WERI-Rb-1 (cell line): Measurements from ENCODE around the gene HMCN2.

Source experiments
- DNase-seq: peaks from one replicate; pipeline ENCODE4 v3.0.0-alpha.2; 2020
- H3K27ac ChIP-seq: fragments of 250-450 bp; sonication (Bioruptor Pico); 2 replicates; pipeline ENCODE4 v1.5.1; 2020; ENCODE audit warnings: mild to moderate bottlenecking, moderate library complexity
- H3K27me3 ChIP-seq: fragments of 250-450 bp; sonication (Bioruptor Pico); 2 replicates; pipeline ENCODE4 v1.5.1; 2021; ENCODE audit warnings: mild to moderate bottlenecking, low read depth, moderate library complexity; ENCODE audit not compliant: insufficient read depth, severe bottlenecking
- H3K36me3 ChIP-seq: fragments of 250-450 bp; sonication (Bioruptor Pico); 2 replicates; pipeline ENCODE4 v1.5.1; 2020; ENCODE audit warnings: mild to moderate bottlenecking, moderate library complexity
- H3K4me3 ChIP-seq: 2 replicates; pipeline ENCODE4 v1.5.1; 2011; ENCODE audit warnings: low read depth, mild to moderate bottlenecking, control low read depth, low read length
- H3K9me3 ChIP-seq: fragments of 250-450 bp; sonication (Bioruptor Pico); 2 replicates; pipeline ENCODE4 v1.5.1; 2021; ENCODE audit warnings: mild to moderate bottlenecking, moderate library complexity; ENCODE audit not compliant: severe bottlenecking
- TF ChIP-seq, protein P1 (sequence below): IDR thresholded peaks from 2 replicates; pipeline ENCODE4 v1.5.1; 2011; ENCODE audit warnings: low read depth, mild to moderate bottlenecking, control low read depth, inconsistent platforms, low read length

HMCN2 gene

DNA sequence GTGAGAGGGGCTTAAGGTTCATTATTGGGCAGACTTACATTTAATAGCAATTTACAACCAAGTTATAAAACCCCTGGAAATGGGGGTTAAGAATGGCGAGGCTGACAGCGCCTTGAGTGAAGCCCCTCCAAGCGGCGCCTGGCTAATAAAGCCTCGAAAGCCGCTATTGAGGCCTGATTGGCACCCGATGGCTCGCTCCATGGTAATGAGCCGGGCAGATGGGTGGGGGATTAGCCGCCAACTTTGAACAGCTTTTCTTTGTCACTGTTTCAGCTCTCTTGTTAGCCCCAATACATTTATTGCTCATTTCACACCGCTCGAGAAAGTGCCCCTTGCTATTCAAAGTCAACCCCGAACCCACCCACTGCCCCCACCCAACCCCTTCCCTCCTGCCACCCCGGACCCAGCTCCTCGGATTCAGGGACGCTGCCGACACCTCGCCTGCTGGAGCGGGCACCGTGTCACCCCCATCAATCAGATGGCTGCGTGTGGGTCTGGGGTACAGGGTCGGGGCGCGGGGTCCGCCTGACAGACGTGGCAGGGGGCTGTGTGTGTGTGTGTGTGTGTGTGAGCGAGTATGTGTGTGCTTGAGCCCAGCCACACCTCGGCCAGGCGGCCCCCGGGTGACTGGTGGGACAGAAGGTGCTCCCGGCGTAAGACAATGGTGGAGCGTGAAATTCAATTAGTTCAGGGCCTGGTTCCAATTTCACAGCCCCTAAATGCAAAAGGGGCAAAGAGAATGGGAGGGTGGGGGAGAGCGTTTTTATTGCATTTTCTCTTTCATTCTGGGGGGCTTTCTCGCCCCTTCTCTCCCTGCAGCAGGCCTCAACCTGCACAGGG, 213.4 kb downstream of the HMCN2 start:
- Histone ChIP-seq H3K4me3 (no peak overlapping the region; the same call in 1 of the 2 replicates), H3K36me3 (peaks cover 28% of the 10 kb centered on the region), H3K27me3 (no peaks in the 10 kb centered on the region), H3K9me3 (no peaks in the 10 kb centered on the region), H3K27ac (peak overlapping the region; percentile 83)
- DNase-seq, result peak; percentile 91
- TF ChIP-seq, protein P1, sequence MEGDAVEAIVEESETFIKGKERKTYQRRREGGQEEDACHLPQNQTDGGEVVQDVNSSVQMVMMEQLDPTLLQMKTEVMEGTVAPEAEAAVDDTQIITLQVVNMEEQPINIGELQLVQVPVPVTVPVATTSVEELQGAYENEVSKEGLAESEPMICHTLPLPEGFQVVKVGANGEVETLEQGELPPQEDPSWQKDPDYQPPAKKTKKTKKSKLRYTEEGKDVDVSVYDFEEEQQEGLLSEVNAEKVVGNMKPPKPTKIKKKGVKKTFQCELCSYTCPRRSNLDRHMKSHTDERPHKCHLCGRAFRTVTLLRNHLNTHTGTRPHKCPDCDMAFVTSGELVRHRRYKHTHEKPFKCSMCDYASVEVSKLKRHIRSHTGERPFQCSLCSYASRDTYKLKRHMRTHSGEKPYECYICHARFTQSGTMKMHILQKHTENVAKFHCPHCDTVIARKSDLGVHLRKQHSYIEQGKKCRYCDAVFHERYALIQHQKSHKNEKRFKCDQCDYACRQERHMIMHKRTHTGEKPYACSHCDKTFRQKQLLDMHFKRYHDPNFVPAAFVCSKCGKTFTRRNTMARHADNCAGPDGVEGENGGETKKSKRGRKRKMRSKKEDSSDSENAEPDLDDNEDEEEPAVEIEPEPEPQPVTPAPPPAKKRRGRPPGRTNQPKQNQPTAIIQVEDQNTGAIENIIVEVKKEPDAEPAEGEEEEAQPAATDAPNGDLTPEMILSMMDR, result no peak

DNA sequence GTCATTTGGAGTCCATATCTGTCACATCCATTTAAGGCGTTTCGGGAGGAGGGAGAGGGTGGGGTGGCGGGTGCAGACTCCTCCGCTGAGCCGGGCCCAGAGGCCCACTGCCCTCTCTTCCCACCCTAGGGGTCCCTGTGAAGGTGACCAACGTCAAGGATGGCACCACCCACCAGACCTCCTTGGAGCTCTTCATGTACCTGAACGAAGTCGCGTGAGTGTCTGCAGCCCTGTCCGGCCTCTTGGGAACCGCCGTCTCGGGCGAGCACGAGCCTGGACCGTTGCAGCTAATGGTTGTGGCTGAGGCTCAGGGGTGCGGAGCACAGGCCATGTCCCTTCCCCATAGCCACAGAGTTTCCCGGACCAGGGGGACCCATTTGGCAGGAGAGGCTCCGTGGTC, 214.0 kb downstream of the HMCN2 start:
- peak overlapping the region; percentile 83 for H3K27ac ChIP-seq
- no peak overlapping the region for H3K4me3 ChIP-seq
- no peaks in the 10 kb centered on the region for H3K9me3 ChIP-seq
- peaks cover 30% of the 10 kb centered on the region for H3K36me3 ChIP-seq
- H3K27me3 ChIP-seq, result no peaks in the 10 kb centered on the region
- no peak for DNase-seq
- TF ChIP-seq, protein P1, result no peak

DNA sequence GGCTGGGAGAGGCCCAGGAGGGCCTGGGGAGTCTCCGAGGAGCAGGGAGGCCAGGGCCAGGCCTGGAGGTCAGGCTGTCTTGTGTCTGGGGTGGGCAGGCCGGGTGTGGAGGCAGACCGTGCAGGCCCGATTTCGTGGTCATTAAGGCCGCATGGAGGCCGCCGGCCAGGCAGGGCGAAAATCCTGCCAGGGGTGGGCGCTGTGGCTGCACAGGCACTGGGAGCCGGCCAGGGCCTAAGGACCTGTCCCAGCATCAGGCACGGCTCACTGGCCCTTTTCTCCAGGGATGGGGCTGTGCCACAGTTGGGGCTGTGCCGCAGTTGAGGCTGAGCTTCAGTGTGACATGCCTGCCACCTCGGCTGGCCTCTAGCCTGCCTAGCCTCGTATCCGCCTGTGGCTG, 215.1 kb downstream of the HMCN2 start:
- H3K27me3 ChIP-seq, result no peaks in the 10 kb centered on the region
- no peak overlapping the region for H3K4me3 ChIP-seq
- H3K27ac ChIP-seq, result peak overlapping the region; percentile 83
- H3K36me3 ChIP-seq, result peaks cover 30% of the 10 kb centered on the region
- DNase-seq, result peak; percentile 58
- no peaks in the 10 kb centered on the region for H3K9me3 ChIP-seq
- TF ChIP-seq, protein P1, result peak; percentile 83

DNA sequence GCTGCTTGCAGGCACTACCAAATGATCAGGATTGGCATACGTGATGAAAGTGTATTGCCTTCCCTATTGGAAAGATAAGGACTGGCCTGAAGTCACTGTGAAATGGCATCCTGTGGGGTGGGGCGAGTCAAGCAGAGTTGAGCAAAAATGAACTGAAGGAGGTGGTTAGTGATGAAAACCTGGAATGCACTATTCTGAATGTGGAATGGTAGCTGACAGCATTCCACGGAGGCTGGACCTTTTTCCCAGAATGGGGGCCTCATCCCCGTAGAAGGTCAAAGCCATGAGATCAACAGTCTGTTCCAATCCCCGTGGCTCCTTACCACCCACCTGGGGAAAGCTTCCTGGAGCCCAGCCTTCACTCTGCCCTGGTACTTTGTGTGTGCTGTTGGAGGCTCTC, 216.9 kb downstream of the HMCN2 start:
- peaks cover 28% of the 10 kb centered on the region for H3K36me3 ChIP-seq
- no peak overlapping the region for H3K27ac ChIP-seq
- H3K4me3 ChIP-seq, result no peak overlapping the region
- TF ChIP-seq, protein P1, result no peak
- no peak for DNase-seq
- H3K27me3 ChIP-seq, result no peaks in the 10 kb centered on the region
- H3K9me3 ChIP-seq, result no peaks in the 10 kb centered on the region

DNA sequence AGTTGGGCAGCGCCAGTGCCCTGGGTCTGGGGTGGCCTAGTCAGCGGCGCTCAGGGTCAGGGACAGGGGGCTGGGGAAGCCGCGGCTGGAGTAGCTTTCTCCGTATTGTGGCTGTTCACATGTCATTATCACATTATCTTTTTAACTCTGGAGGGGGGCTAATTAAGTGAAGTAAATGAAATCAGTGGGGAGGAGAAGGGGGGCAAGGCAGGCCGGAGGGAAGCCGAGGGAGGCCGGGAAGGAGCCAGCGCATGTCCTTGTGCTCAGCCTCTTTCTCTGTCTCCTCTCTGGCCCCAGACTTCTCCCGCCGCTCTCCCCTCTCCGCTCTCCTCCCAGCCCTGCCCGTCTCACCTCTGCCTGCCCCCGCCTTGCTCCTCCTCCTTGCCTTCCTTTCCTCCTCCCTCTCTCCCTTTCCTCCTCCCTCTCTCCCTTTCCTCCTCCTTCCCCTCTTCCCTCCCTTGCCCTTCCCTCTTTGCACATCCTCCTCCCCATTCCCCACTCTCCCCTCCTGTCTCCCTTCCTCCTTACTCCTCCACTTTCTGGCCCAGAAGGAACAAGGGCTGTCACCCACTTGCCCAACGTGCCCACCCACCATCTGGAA, 217.9 kb downstream of the HMCN2 start:
- TF ChIP-seq, protein P1, result no peak
- no peaks in the 10 kb centered on the region for H3K27me3 ChIP-seq
- DNase-seq, result peak; percentile 40
- H3K4me3 ChIP-seq, result no peak overlapping the region
- H3K9me3 ChIP-seq, result no peaks in the 10 kb centered on the region
- H3K36me3 ChIP-seq, result peaks cover 25% of the 10 kb centered on the region
- no peak overlapping the region for H3K27ac ChIP-seq
